HEK293 (cell line): ENCODE measurements around the gene CABLES2.

Source experiments
- FEZF1 ChIP-seq: fragments of 450-650 bp; formaldehyde crosslinking; IDR thresholded peaks from 2 replicates; pipeline ENCODE4 v1.5.1; 2016; ENCODE audit warnings: missing biosample characterization, missing genetic modification characterization
- GFI1B ChIP-seq: fragments of 450-650 bp; formaldehyde crosslinking; IDR thresholded peaks from 2 replicates; pipeline ENCODE4 v1.5.1; 2016; ENCODE audit warnings: missing biosample characterization, missing genetic modification characterization
- HOXA7 ChIP-seq: sonication (generic); formaldehyde crosslinking; IDR thresholded peaks from 2 replicates; pipeline ENCODE4 v1.8.1; 2022; ENCODE audit warnings: missing genetic modification reagents, borderline replicate concordance
- IKZF3 ChIP-seq: fragments of 450-650 bp; IDR thresholded peaks from 2 replicates; pipeline ENCODE4 v1.5.0; 2018; ENCODE audit warnings: missing biosample characterization, mild to moderate bottlenecking, missing genetic modification characterization, moderate library complexity
- KLF16 ChIP-seq: fragments of 450-650 bp; formaldehyde crosslinking; IDR thresholded peaks from 2 replicates; pipeline ENCODE4 v1.5.1; 2017; ENCODE audit warnings: missing biosample characterization, missing genetic modification characterization
- OSR2 ChIP-seq: fragments of 450-650 bp; formaldehyde crosslinking; IDR thresholded peaks from 2 replicates; pipeline ENCODE4 v1.5.1; 2016; ENCODE audit warnings: missing biosample characterization, missing genetic modification characterization
- TSHZ1 ChIP-seq: fragments of 450-650 bp; formaldehyde crosslinking; IDR thresholded peaks from 2 replicates; pipeline ENCODE4 v1.5.1; 2016; ENCODE audit warnings: missing biosample characterization, missing genetic modification characterization, borderline replicate concordance
- WT1 ChIP-seq: fragments of 450-650 bp; formaldehyde crosslinking; IDR thresholded peaks from 2 replicates; pipeline ENCODE4 v1.5.1; 2016; ENCODE audit warnings: missing biosample characterization, missing genetic modification characterization
- ZBTB1 ChIP-seq: fragments of 450-650 bp; formaldehyde crosslinking; IDR thresholded peaks from 2 replicates; pipeline ENCODE4 v1.5.1; 2016; ENCODE audit warnings: missing biosample characterization, missing genetic modification characterization
- ZBTB48 ChIP-seq: fragments of 450-650 bp; formaldehyde crosslinking; IDR thresholded peaks from 2 replicates; pipeline ENCODE4 v1.5.1; 2016; ENCODE audit warnings: missing biosample characterization, missing genetic modification characterization
- ZBTB6 ChIP-seq: fragments of 450-650 bp; formaldehyde crosslinking; IDR thresholded peaks from 2 replicates; pipeline ENCODE4 v1.5.1; 2017; ENCODE audit warnings: missing biosample characterization, missing genetic modification characterization
- ZBTB7A ChIP-seq: fragments of 450-650 bp; formaldehyde crosslinking; IDR thresholded peaks from 2 replicates; pipeline ENCODE4 v1.5.1; 2016; ENCODE audit warnings: low read depth, missing biosample characterization, missing genetic modification characterization
- ZFP37 ChIP-seq: fragments of 450-650 bp; formaldehyde crosslinking; IDR thresholded peaks from 2 replicates; pipeline ENCODE4 v1.5.1; 2016; ENCODE audit warnings: missing biosample characterization, missing genetic modification characterization
- ZNF112 ChIP-seq: fragments of 450-650 bp; formaldehyde crosslinking; IDR thresholded peaks from 2 replicates; pipeline ENCODE4 v1.5.0; 2017; ENCODE audit warnings: missing biosample characterization, missing genetic modification characterization
- ZNF121 ChIP-seq: fragments of 450-650 bp; formaldehyde crosslinking; IDR thresholded peaks from 2 replicates; pipeline ENCODE4 v1.5.1; 2016; ENCODE audit warnings: missing biosample characterization, missing genetic modification characterization
- ZNF175 ChIP-seq: fragments of 450-650 bp; formaldehyde crosslinking; IDR thresholded peaks from 2 replicates; pipeline ENCODE4 v1.5.1; 2016; ENCODE audit warnings: missing biosample characterization, missing genetic modification characterization
- ZNF2 ChIP-seq: fragments of 450-650 bp; formaldehyde crosslinking; IDR thresholded peaks from 2 replicates; pipeline ENCODE4 v1.5.1; 2016; ENCODE audit warnings: missing biosample characterization, missing genetic modification characterization
- ZNF214 ChIP-seq: fragments of 450-650 bp; formaldehyde crosslinking; IDR thresholded peaks from 2 replicates; pipeline ENCODE4 v1.5.1; 2017; ENCODE audit warnings: missing biosample characterization, mild to moderate bottlenecking, missing genetic modification characterization, borderline replicate concordance
- ZNF239 ChIP-seq: fragments of 450-650 bp; formaldehyde crosslinking; IDR thresholded peaks from 2 replicates; pipeline ENCODE4 v1.5.1; 2016; ENCODE audit warnings: missing biosample characterization, missing genetic modification characterization
- ZNF274 ChIP-seq, 2 experiments: fragments of 200-500 bp in 1 of 2; fragments of 450-650 bp in 1 of 2; sonication (Bioruptor generic) in 1 of 2; formaldehyde crosslinking in 1 of 2; IDR thresholded peaks; 2 replicates each; pipeline versions ENCODE4 v1.5.1 to v1.6.1; 2014 to 2016; ENCODE audit warnings: borderline replicate concordance in 1 of 2, inconsistent platforms in 1 of 2, low read length in 1 of 2, missing biosample characterization in 1 of 2, missing genetic modification characterization in 1 of 2
- ZNF311 ChIP-seq: fragments of 450-650 bp; formaldehyde crosslinking; IDR thresholded peaks from 2 replicates; pipeline ENCODE4 v1.5.1; 2017; ENCODE audit warnings: missing biosample characterization, missing genetic modification characterization, borderline replicate concordance
- ZNF324 ChIP-seq: fragments of 450-650 bp; formaldehyde crosslinking; IDR thresholded peaks from 2 replicates; pipeline ENCODE4 v1.5.1; 2016; ENCODE audit warnings: missing biosample characterization, missing genetic modification characterization
- ZNF341 ChIP-seq: fragments of 450-650 bp; formaldehyde crosslinking; IDR thresholded peaks from 2 replicates; pipeline ENCODE4; 2016; ENCODE audit warnings: low read depth, missing biosample characterization, missing genetic modification characterization
- ZNF350 ChIP-seq: fragments of 450-650 bp; formaldehyde crosslinking; IDR thresholded peaks from 2 replicates; pipeline ENCODE4 v1.5.0; 2017; ENCODE audit warnings: missing biosample characterization, mild to moderate bottlenecking, missing genetic modification characterization
- ZNF530 ChIP-seq: fragments of 450-650 bp; formaldehyde crosslinking; IDR thresholded peaks from 2 replicates; pipeline ENCODE4 v1.5.1; 2016; ENCODE audit warnings: low read depth, missing biosample characterization, missing genetic modification characterization
- ZNF558 ChIP-seq: fragments of 450-650 bp; formaldehyde crosslinking; IDR thresholded peaks from 2 replicates; pipeline ENCODE4 v1.5.1; 2016; ENCODE audit warnings: missing biosample characterization, missing genetic modification characterization
- ZNF621 ChIP-seq: fragments of 450-650 bp; formaldehyde crosslinking; IDR thresholded peaks from 2 replicates; pipeline ENCODE4 v1.5.1; 2017; ENCODE audit warnings: missing biosample characterization, missing genetic modification characterization
- ZNF639 ChIP-seq: fragments of 450-650 bp; formaldehyde crosslinking; IDR thresholded peaks from 2 replicates; pipeline ENCODE4 v1.5.1; 2016; ENCODE audit warnings: missing biosample characterization, missing genetic modification characterization
- ZNF692 ChIP-seq: fragments of 450-650 bp; formaldehyde crosslinking; IDR thresholded peaks from 2 replicates; pipeline ENCODE4 v1.5.1; 2016; ENCODE audit warnings: missing biosample characterization, missing genetic modification characterization
- ZNF701 ChIP-seq: fragments of 450-650 bp; formaldehyde crosslinking; IDR thresholded peaks from 2 replicates; pipeline ENCODE4 v1.5.1; 2016; ENCODE audit warnings: missing biosample characterization, missing genetic modification characterization
- ZNF76 ChIP-seq: fragments of 450-650 bp; formaldehyde crosslinking; IDR thresholded peaks from 2 replicates; pipeline ENCODE4; 2016; ENCODE audit warnings: low read depth, missing biosample characterization, missing genetic modification characterization, borderline replicate concordance
- ZNF776 ChIP-seq: fragments of 450-650 bp; formaldehyde crosslinking; IDR thresholded peaks from 2 replicates; pipeline ENCODE4 v1.5.0; 2017; ENCODE audit warnings: missing biosample characterization, missing genetic modification characterization, borderline replicate concordance
- ZSCAN18 ChIP-seq: fragments of 450-650 bp; formaldehyde crosslinking; IDR thresholded peaks from 2 replicates; pipeline ENCODE4 v1.5.1; 2016; ENCODE audit warnings: missing biosample characterization, missing genetic modification characterization

The CABLES2 gene

GRCh38 chr20:62350098-62350628 lies 56.9 kb downstream of the CABLES2 start (continued):
- TF ChIP-seq OSR2 (tag by site-specific recombination) = peak; percentile 38; the same call in 1 of the 2 replicates
- no peak for TF ChIP-seq ZNF621 (tag by site-specific recombination)
- no peak for TF ChIP-seq ZNF350 (tag by site-specific recombination)
- no peak for TF ChIP-seq ZFP37 (tag by site-specific recombination)
- TF ChIP-seq ZNF311 (tag by site-specific recombination) = no peak
- no peak for TF ChIP-seq ZNF239 (tag by site-specific recombination)
- TF ChIP-seq ZNF558 (tag by site-specific recombination) = no peak
- TF ChIP-seq FEZF1 (tag by site-specific recombination) = 0 out of 2 replicates have a peak, but pooled peaks have one; percentile 9
- no peak for TF ChIP-seq ZNF639 (tag by site-specific recombination)
- TF ChIP-seq ZNF214 (tag by site-specific recombination) = no peak
- no peak for TF ChIP-seq KLF16
- TF ChIP-seq ZNF274 (IDR thresholded peaks at IDR 0.05; ENCODE audit: low read length) = no peak
- no peak for TF ChIP-seq ZNF274 (tag by site-specific recombination; IDR thresholded peaks at IDR 0.05; ENCODE audit: borderline replicate concordance)
- no peak for TF ChIP-seq ZNF2 (tag by site-specific recombination)
- no peak for TF ChIP-seq ZBTB6 (tag by site-specific recombination)
- TF ChIP-seq ZNF530 (tag by site-specific recombination) = no peak
- TF ChIP-seq ZNF341 (tag by site-specific recombination) = peak; percentile 29
- no peak for TF ChIP-seq ZBTB7A
- TF ChIP-seq ZNF121 = peak; percentile 100
- TF ChIP-seq GFI1B (tag by site-specific recombination) = no peak
- no peak for TF ChIP-seq ZNF776 (tag by site-specific recombination)
- TF ChIP-seq ZBTB48 = no peak
- no peak for TF ChIP-seq ZBTB1 (tag by site-specific recombination)
- no peak for TF ChIP-seq TSHZ1 (tag by site-specific recombination)
- TF ChIP-seq ZNF692 (tag by site-specific recombination) = peak; percentile 82
- TF ChIP-seq IKZF3 = peak; percentile 21; the same call in 1 of the 2 replicates
- TF ChIP-seq WT1 (tag by site-specific recombination) = peak; percentile 62
- TF ChIP-seq ZSCAN18 (tag by site-specific recombination) = no peak
- no peak for TF ChIP-seq HOXA7 (CRISPR knock-in tag)
- TF ChIP-seq ZNF175 (tag by site-specific recombination) = no peak
- 0 out of 2 replicates have a peak, but pooled peaks have one; percentile 11 for TF ChIP-seq ZNF76 (tag by site-specific recombination)
- no peak for TF ChIP-seq ZNF701 (tag by site-specific recombination)
- TF ChIP-seq ZNF112 (tag by site-specific recombination) = no peak
- TF ChIP-seq ZNF324 = no peak
